GM21526 (cell line): Measurements from ENCODE around the gene ARHGEF11.

ENCODE experiments used
- ATAC-seq: cut with Tn5 transposase; IDR thresholded peaks from one replicate; pipeline ENCODE4 v1.9.1; 2021; ENCODE audit warnings: moderate library complexity; ENCODE audit not compliant: unreplicated experiment, low FRiP score

The ARHGEF11 gene

GRCh38 chr1:157050836-157051235 lies 5.3 kb upstream of the ARHGEF11 start:
- no peak for ATAC-seq

- ATAC-seq: no peak
These were observed 1.5 kb upstream of the ARHGEF11 start for GRCh38 chr1:157047062-157047410.

- ATAC-seq: no peak
These were observed 1.2 kb downstream of the ARHGEF11 start for GRCh38 chr1:157044326-157044725.

GRCh38 chr1:157043685-157044084 lies 1.9 kb downstream of the ARHGEF11 start:
- ATAC-seq: no peak

- no peak for ATAC-seq
These were observed 2.7 kb downstream of the ARHGEF11 start for GRCh38 chr1:157042846-157043245.

- ATAC-seq: no peak
These were observed 4.7 kb downstream of the ARHGEF11 start for GRCh38 chr1:157040802-157041201.

- no peak for ATAC-seq
These were observed 10.4 kb downstream of the ARHGEF11 start for GRCh38 chr1:157035121-157035520.

- ATAC-seq: no peak
These were observed 11.3 kb downstream of the ARHGEF11 start for GRCh38 chr1:157034137-157034800.

- ATAC-seq: no peak
These were observed 12.1 kb downstream of the ARHGEF11 start for GRCh38 chr1:157033357-157033876.

- no peak for ATAC-seq
These were observed 13.2 kb downstream of the ARHGEF11 start for GRCh38 chr1:157032303-157032702.

- no peak for ATAC-seq
These were observed 14.8 kb downstream of the ARHGEF11 start for GRCh38 chr1:157030728-157031127.

- no peak for ATAC-seq
These were observed 16.9 kb downstream of the ARHGEF11 start for GRCh38 chr1:157028674-157029073.

- ATAC-seq: no peak
These were observed 19.7 kb downstream of the ARHGEF11 start for GRCh38 chr1:157025856-157026255.

GRCh38 chr1:157025385-157025784 lies 20.2 kb downstream of the ARHGEF11 start:
- ATAC-seq: no peak

- no peak for ATAC-seq
These were observed 23.9 kb downstream of the ARHGEF11 start for GRCh38 chr1:157021688-157022087.

GRCh38 chr1:157019457-157019856 lies 26.1 kb downstream of the ARHGEF11 start:
- ATAC-seq: no peak

GRCh38 chr1:157011845-157012244 lies 33.7 kb downstream of the ARHGEF11 start:
- no peak for ATAC-seq

GRCh38 chr1:157008502-157008901 lies 37.0 kb downstream of the ARHGEF11 start:
- ATAC-seq: no peak

- no peak for ATAC-seq
These were observed 38.2 kb downstream of the ARHGEF11 start for GRCh38 chr1:157007306-157007705.

GRCh38 chr1:157006676-157007075 lies 38.9 kb downstream of the ARHGEF11 start:
- ATAC-seq: no peak

- ATAC-seq: no peak
These were observed 39.6 kb downstream of the ARHGEF11 start for GRCh38 chr1:157005965-157006364.

- ATAC-seq: no peak
These were observed 40.7 kb downstream of the ARHGEF11 start for GRCh38 chr1:157004806-157005205.

- no peak for ATAC-seq
These were observed 41.2 kb downstream of the ARHGEF11 start for GRCh38 chr1:157004327-157004726.
